PC-9 (cell line): Measurements from ENCODE around the gene FAM120B. TPM values are rescaled to one million over a fixed set of nuclear protein-coding genes. Genes with fewer than 3 reads are reported as not detected.

ENCODE experiments used
- BruUV-seq: library from RNA; stranded (reverse); fragments of 400-500 nt; replicated peaks from 2 replicates; lab custom pipeline; 2021; lab: Mats Ljungman, UMichigan
- CTCF ChIA-PET: fragments of 300-600 bp; sonication (Branson Sonifier 250); formaldehyde crosslinking; loops from one replicate; lab custom pipeline; 2022; ENCODE audit warnings: antibody characterized with exemption; lab: Charles Lee
- POLR2A ChIA-PET: fragments of 300-600 bp; sonication (Branson Sonifier 250); formaldehyde crosslinking; loops from one replicate; lab custom pipeline; 2022; ENCODE audit warnings: antibody characterized with exemption; ENCODE audit not compliant: unreplicated experiment; lab: Charles Lee
- DNase-seq, 2 experiments: peaks; one replicate each; pipeline versions ENCODE4 v3.0.0 to v3.0.0-alpha.2; 2015 to 2022; ENCODE audit warnings: mixed read lengths in 1 of 2
- H2AFZ ChIP-seq: fragments of 200-600 bp; sonication (generic); 2 replicates; pipeline ENCODE4 v1.8.1; 2017; ENCODE audit warnings: antibody characterized with exemption
- H3F3A ChIP-seq: fragments of 200-600 bp; sonication (generic); 2 replicates; pipeline ENCODE4 v1.8.1; 2017; ENCODE audit warnings: antibody characterized with exemption, mild to moderate bottlenecking, low read depth; ENCODE audit not compliant: insufficient read depth
- H3K27ac ChIP-seq: fragments of 200-600 bp; sonication (generic); 2 replicates; pipeline ENCODE4 v1.6.1; 2016; ENCODE audit warnings: mixed run types
- H3K27me3 ChIP-seq: fragments of 200-600 bp; sonication (generic); 2 replicates; pipeline ENCODE4 v1.6.1; 2016; ENCODE audit warnings: low read depth, mixed run types; ENCODE audit not compliant: insufficient read depth
- H3K36me3 ChIP-seq: fragments of 200-600 bp; sonication (generic); 2 replicates; pipeline ENCODE4 v1.6.1; 2016; ENCODE audit warnings: low read depth, mixed run types
- H3K4me1 ChIP-seq: fragments of 200-600 bp; sonication (generic); replicated peaks from 2 replicates; pipeline ENCODE4 v1.6.1; 2016; ENCODE audit warnings: mixed run types; ENCODE audit not compliant: insufficient read depth
- H3K4me2 ChIP-seq: fragments of 200-600 bp; sonication (generic); 2 replicates; pipeline ENCODE4 v1.6.1; 2017; ENCODE audit warnings: mixed run types
- H3K4me3 ChIP-seq: fragments of 200-600 bp; sonication (generic); 2 replicates; pipeline ENCODE4 v1.6.1; 2016; ENCODE audit warnings: mixed run types
- H3K79me2 ChIP-seq: fragments of 200-600 bp; sonication (generic); 2 replicates; pipeline ENCODE4 v1.6.1; 2017; ENCODE audit warnings: low read depth, mixed run types
- H3K9me2 ChIP-seq: fragments of 200-600 bp; sonication (generic); 2 replicates; pipeline ENCODE4 v1.8.1; 2017; ENCODE audit warnings: mild to moderate bottlenecking; ENCODE audit not compliant: insufficient read depth
- H3K9me3 ChIP-seq: fragments of 200-600 bp; sonication (generic); 2 replicates; pipeline ENCODE4 v1.8.1; 2016; ENCODE audit warnings: low read depth; ENCODE audit not compliant: insufficient read depth
- H4K20me1 ChIP-seq: fragments of 200-600 bp; sonication (generic); 2 replicates; pipeline ENCODE4 v1.8.1; 2017; ENCODE audit not compliant: insufficient read depth
- CTCF ChIP-seq: fragments of 200-600 bp; sonication (generic); conservative IDR thresholded peaks from 2 replicates; pipeline ENCODE4 v1.6.1; 2017; ENCODE audit warnings: mixed run types, antibody characterized with exemption, mild to moderate bottlenecking, moderate library complexity
- EZH2 ChIP-seq: fragments of 200-600 bp; sonication (generic); IDR thresholded peaks from 2 replicates; pipeline ENCODE4 v1.8.0; 2017; ENCODE audit warnings: antibody characterized with exemption, low read depth
- intact Hi-C: fragments of 100-400 bp; cut with micrococcal nuclease; formaldehyde crosslinking; loops from one replicate; pipeline ENCODE4 v1.10.0; 2022; ENCODE audit not compliant: unreplicated experiment
- total RNA-seq: library from RNA; stranded (reverse); gene quantifications from 2 replicates; pipeline ENCODE4 v1.2.3, GENCODE V29; 2021

The FAM120B gene
- total RNA-seq, 1 experiment from 2014 or later = 14.3 TPM

GRCh38 chr6:170293341-170294231 lies 13.0 kb upstream of the FAM120B start:
- Histone ChIP-seq H3K9me3 (no peaks in the 10 kb centered on the region), H2AFZ (no peak overlapping the region), H3K4me1 (no peaks in the 10 kb centered on the region), H3K27ac (no peak overlapping the region), H4K20me1 (no peaks in the 10 kb centered on the region), H3K36me3 (no peaks in the 10 kb centered on the region), H3K27me3 (peaks cover 44% of the 10 kb centered on the region), H3K79me2 (no peaks in the 10 kb centered on the region), H3K9me2 (no peaks in the 10 kb centered on the region), H3K4me3 (no peak overlapping the region), H3F3A (no peaks in the 10 kb centered on the region), H3K4me2 (no peak overlapping the region)
- ChIA-PET CTCF (no interaction called here), POLR2A (no interaction called here)
- no peak for DNase-seq
- TF ChIP-seq CTCF = no peak
- TF ChIP-seq EZH2 = no peak
- no TSS peak for BruUV-seq
- intact Hi-C loops = loop anchor here (2.0 to 5.0 kb wide), 2 partner anchors 343 to 461 kb away; no protein-coding TSS in a partner anchor

- Histone ChIP-seq H3K36me3 (no peaks in the 10 kb centered on the region), H3F3A (no peaks in the 10 kb centered on the region), H3K9me3 (no peaks in the 10 kb centered on the region), H3K27ac (no peak overlapping the region), H3K4me2 (no peak overlapping the region), H3K4me1 (no peaks in the 10 kb centered on the region), H2AFZ (no peak overlapping the region), H3K27me3 (peaks cover 44% of the 10 kb centered on the region), H3K9me2 (no peaks in the 10 kb centered on the region), H3K4me3 (no peak overlapping the region), H3K79me2 (no peaks in the 10 kb centered on the region), H4K20me1 (no peaks in the 10 kb centered on the region)
- POLR2A ChIA-PET = no interaction called here
- BruUV-seq = no TSS peak
- DNase-seq = no peak
- TF ChIP-seq CTCF = no peak
- no peak for TF ChIP-seq EZH2
- intact Hi-C loops = loop anchor here (5.0 kb wide), 1 partner anchor 462 kb away; no protein-coding TSS in a partner anchor
- CTCF ChIA-PET = no interaction called here
Measured at GRCh38 chr6:170294298-170294730, 12.2 kb upstream of the FAM120B start.

GRCh38 chr6:170294813-170295509 lies 11.6 kb upstream of the FAM120B start:
- TF ChIP-seq EZH2 (no peak), CTCF (no peak)
- intact Hi-C loops = loop anchor here (5.0 kb wide), 1 partner anchor 463 kb away; no protein-coding TSS in a partner anchor
- no peak overlapping the region for H3K4me2 ChIP-seq
- H3K4me1 ChIP-seq = no peaks in the 10 kb centered on the region
- no peak overlapping the region for H2AFZ ChIP-seq
- DNase-seq = no peak
- H3K27ac ChIP-seq = no peak overlapping the region
- CTCF ChIA-PET = no interaction called here
- H3K4me3 ChIP-seq = no peak overlapping the region
- no peaks in the 10 kb centered on the region for H3K9me2 ChIP-seq
- H3F3A ChIP-seq = no peaks in the 10 kb centered on the region
- no TSS peak for BruUV-seq
- H3K36me3 ChIP-seq = no peaks in the 10 kb centered on the region
- POLR2A ChIA-PET = no interaction called here
- no peaks in the 10 kb centered on the region for H3K79me2 ChIP-seq
- no peaks in the 10 kb centered on the region for H3K9me3 ChIP-seq
- no peaks in the 10 kb centered on the region for H4K20me1 ChIP-seq
- H3K27me3 ChIP-seq = peaks cover 44% of the 10 kb centered on the region
